ENCODE measurements around the gene PRPSAP1.
A peak's percentile ranks its signal among the peaks of the same experiment; 100 is the strongest.

The PRPSAP1 gene

GRCh38 chr17:76353599-76354316, at the start of gene PRPSAP1:
Gene PRPSAP1, minus strand, starts transcription at chr17:76353916. Its CDS starts 213 bp downstream, at chr17:76353703.
- DNase-seq (ENCODE audit: low read depth) = peak; percentile 61

- DNase-seq (ENCODE audit: low read depth) = no peak
These were observed 49.0 kb upstream of the PRPSAP1 start for GRCh38 chr17:76402711-76403110.

- no peak for DNase-seq (ENCODE audit: low read depth)
These were observed 45.8 kb upstream of the PRPSAP1 start for GRCh38 chr17:76399175-76400172.

GRCh38 chr17:76398523-76399174, 44.9 kb upstream of the PRPSAP1 start:
- no peak for DNase-seq (ENCODE audit: low read depth)

GRCh38 chr17:76397687-76398522, 44.2 kb upstream of the PRPSAP1 start:
- peak; percentile 77 for DNase-seq (ENCODE audit: low read depth)

GRCh38 chr17:76397184-76397583, 43.5 kb upstream of the PRPSAP1 start:
- DNase-seq (ENCODE audit: low read depth) = no peak

GRCh38 chr17:76395980-76396379, 42.3 kb upstream of the PRPSAP1 start:
- DNase-seq (ENCODE audit: low read depth) = no peak

- DNase-seq (ENCODE audit: low read depth) = no peak
These were observed 40.5 kb upstream of the PRPSAP1 start for GRCh38 chr17:76394166-76394565.

- no peak for DNase-seq (ENCODE audit: low read depth)
These were observed 37.5 kb upstream of the PRPSAP1 start for GRCh38 chr17:76391200-76391715.

GRCh38 chr17:76390003-76390421, 36.3 kb upstream of the PRPSAP1 start:
- no peak for DNase-seq (ENCODE audit: low read depth)

GRCh38 chr17:76388966-76389888, 35.5 kb upstream of the PRPSAP1 start:
- DNase-seq (ENCODE audit: low read depth) = no peak

- no peak for DNase-seq (ENCODE audit: low read depth)
These were observed 33.5 kb upstream of the PRPSAP1 start for GRCh38 chr17:76386966-76387765.

- peak; percentile 72 for DNase-seq (ENCODE audit: low read depth)
These were observed 32.4 kb upstream of the PRPSAP1 start for GRCh38 chr17:76385892-76386786.

- no peak for DNase-seq (ENCODE audit: low read depth)
These were observed 31.5 kb upstream of the PRPSAP1 start for GRCh38 chr17:76384987-76385891.

GRCh38 chr17:76384222-76384986, 30.7 kb upstream of the PRPSAP1 start, which contains the start of gene SPHK1:
Gene SPHK1, plus strand, starts transcription at chr17:76384609. Its CDS starts 1,036 bp downstream, at chr17:76385645.
- peak; percentile 38 for DNase-seq (ENCODE audit: low read depth)

GRCh38 chr17:76383546-76384221, 30.0 kb upstream of the PRPSAP1 start:
- peak; percentile 20 for DNase-seq (ENCODE audit: low read depth)

Data from stimulated activated CD8-positive, alpha-beta memory T cell treated with anti-CD3 and anti-CD28 coated beads, Interleukin-12 subunit alpha, Interleukin-12 subunit beta, amount 100 ng/mL, for 1 hour (primary cell).